Gastroesophageal sphincter (tissue), 4 donors: Measurements from ENCODE around the gene TRHDE. TPM values are rescaled to one million over a fixed set of nuclear protein-coding genes. Genes with fewer than 3 reads are reported as not detected.

Experiments used
- ATAC-seq: fragments of 150-250 bp; one replicate; pipeline ENCODE4 v1.9.1; 2016; ENCODE audit warnings: mild to moderate bottlenecking, moderate library complexity
- H3K27ac ChIP-seq, 4 donors: fragments of 200-600 bp; sonication (generic) in 3 of 4; 1 replicate in 3 of 4; 2 replicates in 1 of 4; pipeline ENCODE4 v1.5.1; 2016 to 2019
- H3K27me3 ChIP-seq: fragments of 200-600 bp; sonication (generic); one replicate; pipeline ENCODE4 v1.5.1; 2019
- H3K36me3 ChIP-seq, 2 donors: fragments of 200-600 bp; sonication (generic); one replicate each; pipeline ENCODE4 v1.5.1; 2019; ENCODE audit warnings: control low read depth in 1 of 2
- H3K4me1 ChIP-seq, 3 donors: fragments of 200-600 bp; sonication (generic); 1 replicate in 2 of 3; 2 replicates in 1 of 3; pipeline ENCODE4 v1.5.1; 2016 to 2019; ENCODE audit warnings: control low read depth in 2 of 3
- H3K4me3 ChIP-seq, 2 donors: fragments of 200-600 bp; sonication (generic); one replicate each; pipeline ENCODE4 v1.5.1; 2019; ENCODE audit warnings: mild to moderate bottlenecking in 1 of 2, moderate library complexity in 1 of 2
- H3K9me3 ChIP-seq, 3 donors: fragments of 200-600 bp; sonication (generic); one replicate each; pipeline ENCODE4 v1.5.1; 2017 to 2019; ENCODE audit warnings: control low read depth in 2 of 3
- EP300 ChIP-seq: sonication (generic); formaldehyde crosslinking; IDR thresholded peaks from one replicate; pipeline ENCODE4 v1.6.1; 2017; ENCODE audit warnings: antibody characterized with exemption, mild to moderate bottlenecking
- POLR2A ChIP-seq, 2 donors: fragments of 450-650 bp; IDR thresholded peaks; one replicate each; pipeline ENCODE4 v1.6.1; 2017; ENCODE audit warnings: antibody characterized with exemption in 2 of 2, mild to moderate bottlenecking in 2 of 2, moderate library complexity in 1 of 2
- POLR2AphosphoS5 ChIP-seq: sonication (generic); formaldehyde crosslinking; IDR thresholded peaks from one replicate; pipeline ENCODE4 v1.6.1; 2017; ENCODE audit warnings: antibody characterized with exemption
- WGBS, 2 donors: methylation state at CpG; one replicate each; pipeline ENCODE4 v1.1.5; 2018; ENCODE audit warnings: low coverage in 1 of 2; 5-methylcytosine and 5-hydroxymethylcytosine counted together
- total RNA-seq, 4 donors: library from RNA; depleted of rRNA; stranded (reverse); fragments of >200 nt; gene quantifications; one replicate each; pipeline ENCODE4 v1.1.0, GENCODE V29; 2016
- TF ChIP-seq, protein P1 (sequence below), 4 experiments: fragments of 200-600 bp in 2 of 4; fragments of 450-650 bp in 2 of 4; sonication (generic) in 1 of 4; IDR thresholded peaks; one replicate each; pipeline ENCODE4 v1.5.1; 2017 to 2019; ENCODE audit warnings: antibody characterized with exemption in 4 of 4, mild to moderate bottlenecking in 2 of 4, moderate library complexity in 2 of 4

TRHDE gene
- total RNA-seq, 4 donors from 2014 or later: 0.74 to 2.3 (median 1.0) TPM

DNA sequence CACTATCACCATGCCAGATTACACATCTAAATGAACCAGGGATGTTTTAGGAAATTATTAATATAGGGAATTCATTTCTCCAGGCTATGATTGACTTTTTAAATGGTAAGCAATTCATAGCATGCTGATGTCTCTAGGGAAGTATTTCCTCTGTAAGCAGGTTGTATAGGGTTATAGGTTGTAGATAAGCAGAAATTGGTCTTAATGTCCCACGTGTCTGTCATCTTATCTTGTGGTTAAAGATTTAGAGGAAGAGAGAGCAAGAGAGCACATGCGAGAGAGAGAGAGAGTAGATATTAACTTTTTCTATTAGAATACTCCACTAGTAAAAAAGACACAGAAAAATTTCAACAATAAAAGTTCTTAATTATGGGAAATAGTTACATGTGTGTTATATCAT is 32.6 kb downstream of the TRHDE start:
- Histone ChIP-seq H3K4me1 (no peaks in the 10 kb centered on the region), H3K4me3 (no peak overlapping the region), H3K27me3 (no peaks in the 10 kb centered on the region), H3K27ac (no peak overlapping the region), H3K9me3 (no peaks in the 10 kb centered on the region), H3K36me3 (no peaks in the 10 kb centered on the region)
- ATAC-seq: no peak
- no peak for TF ChIP-seq EP300
- TF ChIP-seq POLR2A (IDR thresholded peaks at IDR 0.05): no peak
- WGBS, 2 donors: 42 to 61% methylated on average over 2 of the region's 2 CpGs

DNA sequence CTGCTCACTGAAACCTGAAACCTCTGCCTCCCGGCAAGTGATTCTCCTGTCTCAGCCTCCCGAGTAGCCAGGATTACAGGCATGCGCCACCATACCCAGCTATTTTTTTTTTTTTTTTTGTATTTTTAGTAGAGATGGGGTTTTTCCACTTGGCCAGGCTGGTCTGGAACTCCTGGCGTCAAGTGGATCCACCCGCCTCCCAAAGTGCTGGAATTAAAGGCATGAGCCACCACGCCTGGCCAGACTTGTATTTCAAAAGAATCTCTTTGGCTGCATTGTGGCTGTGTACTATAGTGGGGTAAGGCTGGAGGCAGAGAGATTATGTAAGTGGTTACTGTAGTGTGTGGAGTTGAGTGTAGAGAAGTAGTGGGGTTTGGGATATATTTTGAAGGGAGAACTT is 35.1 kb downstream of the TRHDE start:
- TF ChIP-seq POLR2AphosphoS5 (no peak), POLR2A (IDR thresholded peaks at IDR 0.05) (no peak)
- TF ChIP-seq, protein P1, sequence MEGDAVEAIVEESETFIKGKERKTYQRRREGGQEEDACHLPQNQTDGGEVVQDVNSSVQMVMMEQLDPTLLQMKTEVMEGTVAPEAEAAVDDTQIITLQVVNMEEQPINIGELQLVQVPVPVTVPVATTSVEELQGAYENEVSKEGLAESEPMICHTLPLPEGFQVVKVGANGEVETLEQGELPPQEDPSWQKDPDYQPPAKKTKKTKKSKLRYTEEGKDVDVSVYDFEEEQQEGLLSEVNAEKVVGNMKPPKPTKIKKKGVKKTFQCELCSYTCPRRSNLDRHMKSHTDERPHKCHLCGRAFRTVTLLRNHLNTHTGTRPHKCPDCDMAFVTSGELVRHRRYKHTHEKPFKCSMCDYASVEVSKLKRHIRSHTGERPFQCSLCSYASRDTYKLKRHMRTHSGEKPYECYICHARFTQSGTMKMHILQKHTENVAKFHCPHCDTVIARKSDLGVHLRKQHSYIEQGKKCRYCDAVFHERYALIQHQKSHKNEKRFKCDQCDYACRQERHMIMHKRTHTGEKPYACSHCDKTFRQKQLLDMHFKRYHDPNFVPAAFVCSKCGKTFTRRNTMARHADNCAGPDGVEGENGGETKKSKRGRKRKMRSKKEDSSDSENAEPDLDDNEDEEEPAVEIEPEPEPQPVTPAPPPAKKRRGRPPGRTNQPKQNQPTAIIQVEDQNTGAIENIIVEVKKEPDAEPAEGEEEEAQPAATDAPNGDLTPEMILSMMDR (IDR thresholded peaks at IDR 0.05): no peak
- Histone ChIP-seq H3K36me3 (no peaks in the 10 kb centered on the region), H3K27ac (no peak overlapping the region), H3K4me1 (no peaks in the 10 kb centered on the region), H3K9me3 (no peaks in the 10 kb centered on the region), H3K4me3 (no peak overlapping the region), H3K27me3 (no peaks in the 10 kb centered on the region)
- ATAC-seq: no peak
- 89 to 100% methylated on average over 3 to 4 of the region's 6 CpGs for WGBS, 2 donors

DNA sequence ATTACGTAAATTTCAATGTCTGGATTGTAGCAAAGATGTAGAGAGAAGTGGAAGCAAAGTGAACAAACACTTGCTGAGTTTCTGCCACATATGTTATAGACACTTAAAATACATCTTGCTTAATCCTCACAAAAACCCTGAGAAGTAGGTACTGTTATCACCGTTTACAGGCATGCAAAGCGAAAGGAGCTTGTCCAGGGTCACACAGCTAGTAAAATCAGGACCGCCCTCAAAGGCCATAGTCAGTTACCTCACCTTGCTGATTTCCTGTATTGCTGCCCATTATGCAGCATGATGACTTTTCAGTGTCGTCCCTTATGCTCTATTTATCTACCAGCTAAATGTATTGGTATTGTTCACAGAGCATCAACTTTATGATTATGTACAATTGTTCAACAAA is 39.8 kb downstream of the TRHDE start:
- Histone ChIP-seq H3K4me1 (no peaks in the 10 kb centered on the region), H3K4me3 (no peak overlapping the region), H3K27ac (no peak overlapping the region), H3K9me3 (no peaks in the 10 kb centered on the region), H3K36me3 (no peaks in the 10 kb centered on the region), H3K27me3 (no peaks in the 10 kb centered on the region)
- TF ChIP-seq, protein P1 (IDR thresholded peaks at IDR 0.05): no peak
- TF ChIP-seq POLR2AphosphoS5: no peak
- 93 to 94% methylated on average over 2 to 3 of the region's 5 CpGs for WGBS, 2 donors
- ATAC-seq: no peak

GRCh38 chr12:72313806-72314205 is 41.6 kb downstream of the TRHDE start:
- no peaks in the 10 kb centered on the region for H3K36me3 ChIP-seq
- no peaks in the 10 kb centered on the region for H3K9me3 ChIP-seq
- TF ChIP-seq EP300 (no peak), POLR2A (IDR thresholded peaks at IDR 0.05) (no peak), POLR2AphosphoS5 (no peak)
- TF ChIP-seq, protein P1 (IDR thresholded peaks at IDR 0.05): no peak
- no peaks in the 10 kb centered on the region for H3K4me1 ChIP-seq
- H3K27me3 ChIP-seq: no peaks in the 10 kb centered on the region
- no peak overlapping the region for H3K4me3 ChIP-seq
- 15 to 21% methylated on average over 2 of the region's 2 CpGs for WGBS, 2 donors
- no peak for ATAC-seq
- no peak overlapping the region for H3K27ac ChIP-seq

- no peak for ATAC-seq
- Histone ChIP-seq H3K27me3 (no peaks in the 10 kb centered on the region), H3K4me1 (no peaks in the 10 kb centered on the region), H3K4me3 (no peak overlapping the region), H3K27ac (no peak overlapping the region), H3K9me3 (no peaks in the 10 kb centered on the region), H3K36me3 (no peaks in the 10 kb centered on the region)
- TF ChIP-seq EP300 (no peak), POLR2AphosphoS5 (no peak), POLR2A (IDR thresholded peaks at IDR 0.05) (no peak)
- TF ChIP-seq, protein P1 (IDR thresholded peaks at IDR 0.05): no peak
- 89 to 90% methylated on average over 2 to 3 of the region's 3 CpGs for WGBS, 2 donors
These were observed 43.7 kb downstream of the TRHDE start for GRCh38 chr12:72315858-72316257.

DNA sequence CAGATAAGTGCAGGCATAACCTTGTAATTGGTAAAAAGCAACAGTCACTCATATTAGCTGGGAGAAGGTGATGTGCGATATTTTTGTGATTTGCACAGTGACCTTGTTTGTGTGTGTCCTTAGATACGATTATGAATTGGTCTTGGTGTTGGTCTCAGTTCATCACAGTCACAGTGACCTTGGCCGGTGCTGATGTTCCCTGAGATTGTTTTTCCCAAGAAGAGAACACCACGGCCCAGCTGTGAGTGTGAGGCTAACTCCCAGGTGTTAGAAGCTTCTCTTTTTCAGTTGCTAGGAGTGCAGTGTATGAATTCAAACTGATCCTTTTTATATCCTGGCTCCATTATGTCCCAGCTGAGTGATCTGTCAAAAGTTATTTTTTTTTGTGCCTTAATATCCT is 46.2 kb downstream of the TRHDE start:
- 79 to 86% methylated on average over 3 to 4 of the region's 4 CpGs for WGBS, 2 donors
- no peak for ATAC-seq
- Histone ChIP-seq H3K4me1 (no peaks in the 10 kb centered on the region), H3K36me3 (no peaks in the 10 kb centered on the region), H3K4me3 (no peak overlapping the region), H3K9me3 (no peaks in the 10 kb centered on the region), H3K27ac (no peak overlapping the region), H3K27me3 (no peaks in the 10 kb centered on the region)
- no peak for TF ChIP-seq POLR2A (IDR thresholded peaks at IDR 0.05)
- no peak for TF ChIP-seq EP300
- TF ChIP-seq, protein P1 (IDR thresholded peaks at IDR 0.05): no peak
- no peak for TF ChIP-seq POLR2AphosphoS5
